Testis (tissue), 2 donors: Measurements from ENCODE around the gene TREX2.

Experiments used
- CTCF ChIP-seq, 3 experiments: fragments of 450-650 bp in 2 of 3; fragments of 200-600 bp in 1 of 3; sonication (generic) in 1 of 3; IDR thresholded peaks; one replicate each; pipeline ENCODE4 v1.5.1; 2016 to 2019; ENCODE audit warnings: antibody characterized with exemption in 3 of 3, mild to moderate bottlenecking in 2 of 3, moderate library complexity in 1 of 3
- POLR2A ChIP-seq: fragments of 450-650 bp; IDR thresholded peaks from one replicate; pipeline ENCODE4 v1.6.1; 2017; ENCODE audit warnings: antibody characterized with exemption, mild to moderate bottlenecking, moderate library complexity

- no peak for TF ChIP-seq POLR2A
- TF ChIP-seq CTCF (IDR thresholded peaks at IDR 0.05): no peak
Observed at GRCh38 chrX:153447581-153447960, 1.7 kb upstream of the TREX2 start.
